ENCODE data around the gene SLC6A20. TPM values are rescaled to one million over a fixed set of nuclear protein-coding genes. Genes with fewer than 3 reads are reported as not detected.

The SLC6A20 gene
- total RNA-seq, 1 experiment from 2014 or later, result 0.89 TPM

- no peak for TF ChIP-seq REST (IDR thresholded peaks at IDR 0.05; ENCODE audit: low read depth)
- TF ChIP-seq ZFX (IDR thresholded peaks at IDR 0.05), result no peak
- no peak for TF ChIP-seq ELF1 (IDR thresholded peaks at IDR 0.05; ENCODE audit: borderline replicate concordance, low read depth)
- no peak for TF ChIP-seq FOSL1 (IDR thresholded peaks at IDR 0.05; ENCODE audit: low read depth)
- no peak for TF ChIP-seq RAD21 (IDR thresholded peaks at IDR 0.05; ENCODE audit: low read depth)
- no peak for TF ChIP-seq POLR2AphosphoS5 (IDR thresholded peaks at IDR 0.05; ENCODE audit: low read depth, low read length)
- no peak for TF ChIP-seq SIN3A (IDR thresholded peaks at IDR 0.05; ENCODE audit: low read depth)
- no peak for TF ChIP-seq CBX3 (IDR thresholded peaks at IDR 0.05; ENCODE audit: low read depth)
Measured at GRCh38 chr3:45716790-45717336, 79.5 kb downstream of the SLC6A20 start (continued).

- H2AFZ ChIP-seq (ENCODE audit: low read depth, low read length, poor library complexity, severe bottlenecking), result no peak overlapping the region
- H3K36me3 ChIP-seq (ENCODE audit: control insufficient read depth in 1 of 2, insufficient read depth in 2 of 2, low read length in 2 of 2), result peaks cover 4 to 5% of the 10 kb centered on the region in 2 experiments; a peak in 2 of 4 replicates
- ChIA-PET POLR2A (no interaction called here), CTCF (no interaction called here), RAD21 (ENCODE audit: low non-redundant PET in 1 of 2, low total read pairs in 2 of 2, uncharacterized antibody in 2 of 2, unreplicated experiment in 2 of 2) (no interaction called here)
- no peaks in the 10 kb centered on the region for H3K4me1 ChIP-seq (ENCODE audit: control insufficient read depth in 1 of 2, insufficient read depth in 2 of 2, low read length in 2 of 2)
- no peak overlapping the region for H3K9ac ChIP-seq (ENCODE audit: low read length)
- H3K9me2 ChIP-seq (ENCODE audit: insufficient read depth), result no peaks in the 10 kb centered on the region
- ATAC-seq (no peak), DNase-seq (ENCODE audit: low read depth, low spot score) (no peak)
- BruUV-seq (replicated peaks), result no TSS peak
- TF ChIP-seq SP1 (IDR thresholded peaks at IDR 0.05; ENCODE audit: low read depth) (no peak), POLR2A (IDR thresholded peaks at IDR 0.05; ENCODE audit: borderline replicate concordance, extremely low read depth, insufficient read depth, insufficient read length) (no peak), POLR2AphosphoS5 (IDR thresholded peaks at IDR 0.05; ENCODE audit: low read depth, low read length) (no peak), SIN3A (IDR thresholded peaks at IDR 0.05; ENCODE audit: low read depth) (no peak), ATF3 (IDR thresholded peaks at IDR 0.05) (no peak), TCF7L2 (IDR thresholded peaks at IDR 0.05; ENCODE audit: borderline replicate concordance, extremely low read depth, insufficient read depth, insufficient read length) (no peak), YY1 (IDR thresholded peaks at IDR 0.05; ENCODE audit: extremely low read depth, insufficient replicate concordance, low read depth, low read length) (no peak)
- no peaks in the 10 kb centered on the region for H3K79me2 ChIP-seq (ENCODE audit: insufficient read depth, low read length)
- H4K20me1 ChIP-seq (ENCODE audit: insufficient read depth), result no peaks in the 10 kb centered on the region
- H3K9me3 ChIP-seq (ENCODE audit: control insufficient read depth in 1 of 2, insufficient read depth in 1 of 2, low read depth in 1 of 2, low read length in 2 of 2), result no peaks in the 10 kb centered on the region
- H3K27me3 ChIP-seq (ENCODE audit: insufficient read depth, low read length), result no peaks in the 10 kb centered on the region
- no peak overlapping the region for H3K27ac ChIP-seq (ENCODE audit: low read depth, low read length)
- H3K4me3 ChIP-seq (replicated peaks in 1 of 2; ENCODE audit: low read depth in 1 of 2, low read length in 2 of 2), result no peak overlapping the region
- H3K4me2 ChIP-seq (ENCODE audit: low read length), result no peak overlapping the region
- intact Hi-C loops (cut with micrococcal nuclease), result no loop called here
Measured at GRCh38 chr3:45715945-45716344, 80.4 kb downstream of the SLC6A20 start.
